IPS-18c (cell line): ENCODE data around the gene SHLD3.
"Not testable (repeated sequence)": the region's sequence is repeated elsewhere in the genome, so short reads cannot be mapped to it uniquely, and the experiment has no call there.

Source experiments
- H3K4me3 ChIP-seq: 2 replicates; pipeline ENCODE4 v1.7.0; 2013; ENCODE audit warnings: low read depth, mild to moderate bottlenecking, low read length, moderate library complexity; ENCODE audit not compliant: insufficient read depth
- H3K9me3 ChIP-seq: one replicate; pipeline ENCODE4 v1.6.1; 2013; ENCODE audit warnings: mild to moderate bottlenecking, low read length, moderate library complexity; ENCODE audit not compliant: control insufficient read depth, insufficient read depth

The SHLD3 gene

DNA sequence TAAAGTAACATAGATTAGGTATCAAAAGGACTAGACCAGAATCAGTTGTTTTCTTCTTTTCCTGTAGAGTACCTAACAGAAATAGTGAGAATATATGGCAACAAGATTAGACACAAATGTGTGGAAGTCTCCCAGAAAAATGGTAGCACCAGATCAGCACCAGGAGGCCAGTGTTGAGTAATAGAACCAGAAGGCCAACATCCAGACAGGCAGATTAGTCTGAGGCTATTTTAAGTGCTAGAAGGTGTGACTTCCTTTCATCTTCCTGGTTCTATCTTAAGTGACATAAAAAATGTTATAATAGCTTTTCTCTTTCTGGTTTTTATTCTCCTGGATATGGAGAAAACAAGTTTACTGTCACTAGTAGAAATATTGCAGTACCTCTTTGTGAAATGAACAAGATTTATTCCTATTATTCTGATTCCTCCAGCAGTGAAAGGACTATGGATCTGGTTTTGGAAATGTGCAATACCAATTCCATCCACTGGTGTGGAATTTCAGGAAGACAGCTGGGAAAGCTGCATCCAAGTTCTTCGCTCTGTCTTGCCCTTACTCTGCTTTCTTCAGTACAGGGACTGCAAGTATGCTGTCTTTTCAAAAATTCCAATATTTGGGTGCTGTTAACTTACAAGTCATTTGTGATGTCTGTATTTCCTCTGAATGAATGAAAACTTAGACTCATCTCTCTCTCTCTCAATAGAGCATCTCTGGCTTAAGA is 39.1 kb downstream of the SHLD3 start:
- Histone ChIP-seq H3K4me3 (no peak overlapping the region), H3K9me3 (no peaks in the 10 kb centered on the region)

DNA sequence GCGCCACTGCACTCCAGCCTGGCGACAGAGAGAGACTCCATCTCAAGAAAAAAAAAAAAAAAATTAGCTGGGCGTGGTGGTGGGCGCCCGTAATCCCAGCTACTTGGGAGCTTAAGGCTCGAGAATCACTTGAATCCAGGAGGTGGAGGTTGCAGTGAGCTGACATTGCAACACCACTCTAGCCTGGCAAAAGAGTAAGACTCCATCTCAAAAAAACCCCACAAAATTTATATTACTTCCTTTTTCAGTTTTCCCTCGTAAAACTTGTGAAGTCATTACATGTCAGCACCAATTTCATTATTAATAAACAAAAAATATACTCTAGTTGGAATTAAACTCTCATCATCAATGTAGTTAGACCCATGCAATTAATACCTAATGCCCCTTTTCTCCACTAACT is 43.9 kb downstream of the SHLD3 start:
- Histone ChIP-seq H3K9me3 (peaks cover under 1% of the 10 kb centered on the region), H3K4me3 (no peak overlapping the region)

DNA sequence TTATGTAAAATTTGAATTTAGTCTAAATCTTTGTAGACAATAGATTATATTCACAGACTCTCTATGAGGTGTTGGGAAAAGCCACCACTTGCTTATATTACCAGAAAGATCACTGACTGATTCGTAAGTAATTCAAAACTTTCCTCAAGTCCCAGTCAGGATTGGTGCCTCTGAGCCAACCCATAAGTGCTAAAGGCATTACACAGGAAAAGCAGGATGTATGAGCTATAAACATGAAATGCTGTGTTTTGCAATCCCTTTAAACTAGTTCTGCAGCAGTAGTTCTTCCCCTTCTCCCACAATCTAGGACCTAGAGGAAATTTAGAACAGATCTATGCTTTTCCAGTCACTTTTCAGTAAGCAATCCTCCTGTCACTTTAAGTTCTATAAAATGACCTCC is 48.0 kb downstream of the SHLD3 start:
- H3K4me3 ChIP-seq = no peak overlapping the region
- H3K9me3 ChIP-seq = peaks cover 2% of the 10 kb centered on the region

DNA sequence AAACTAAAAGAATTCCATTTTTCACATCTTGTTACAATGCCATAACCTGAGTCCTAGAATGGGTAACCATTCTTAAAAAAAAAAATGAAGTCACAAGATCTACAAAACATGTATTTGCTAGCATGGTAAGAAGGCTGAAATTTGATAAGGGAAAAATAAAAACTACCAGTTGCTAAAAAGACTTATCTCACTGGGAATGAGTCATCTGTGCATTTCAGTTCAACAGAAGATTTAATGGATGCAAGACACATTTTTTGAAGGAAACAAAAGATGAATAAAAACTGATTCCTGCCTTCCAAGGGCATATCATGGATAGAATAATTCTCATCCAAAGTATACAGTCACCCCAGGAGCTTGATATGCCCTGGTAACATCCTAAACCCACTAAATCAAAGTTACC is 49.9 kb downstream of the SHLD3 start:
- Histone ChIP-seq H3K4me3 (no peak overlapping the region), H3K9me3 (peaks cover 2% of the 10 kb centered on the region)

DNA sequence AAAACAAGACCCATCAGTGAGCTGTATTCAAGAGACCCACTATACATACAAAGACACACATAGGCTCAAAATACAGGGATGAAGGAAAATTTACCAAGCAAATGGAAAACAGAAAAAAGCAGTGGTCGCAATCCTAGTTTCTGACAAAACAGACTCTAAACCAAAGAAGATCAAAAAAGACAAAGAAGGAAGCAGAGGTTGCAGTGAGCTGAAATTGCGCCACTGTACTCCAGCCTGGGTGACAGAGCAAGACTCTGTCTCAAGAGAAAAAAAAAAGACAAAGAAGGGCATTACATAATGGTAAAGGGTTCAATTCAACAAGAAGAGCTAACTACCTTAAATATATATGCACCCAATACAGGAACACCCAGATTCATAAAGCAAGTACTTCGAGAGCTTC is 51.2 kb downstream of the SHLD3 start:
- H3K9me3 ChIP-seq, H3K4me3 ChIP-seq: not testable (repeated sequence)
